Neural progenitor cell (in vitro differentiated cells): ENCODE results near the gene ZNF146. TPM values are rescaled to one million over a fixed set of nuclear protein-coding genes. Genes with fewer than 3 reads are reported as not detected.

Experiments
- DNase-seq: peaks from one replicate; pipeline ENCODE4 v3.0.0-alpha.2; 2016; ENCODE audit warnings: low spot score
- H2AFZ ChIP-seq: fragments of 200-600 bp; sonication (generic); replicated peaks from 2 replicates; pipeline ENCODE4 v1.6.1; 2016; ENCODE audit warnings: antibody characterized with exemption
- H3F3A ChIP-seq: fragments of 200-600 bp; sonication (generic); 2 replicates; pipeline ENCODE4 v1.6.1; 2016; ENCODE audit warnings: antibody characterized with exemption, low read depth
- H3K27ac ChIP-seq: fragments of 200-600 bp; sonication (generic); 2 replicates; pipeline ENCODE4 v1.5.1; 2016; ENCODE audit warnings: mild to moderate bottlenecking
- H3K27me3 ChIP-seq: fragments of 200-600 bp; sonication (generic); 2 replicates; pipeline ENCODE4 v1.6.1; 2016; ENCODE audit warnings: mild to moderate bottlenecking, moderate library complexity
- H3K36me3 ChIP-seq: fragments of 200-600 bp; sonication (generic); 2 replicates; pipeline ENCODE4 v1.5.1; 2016
- H3K4me1 ChIP-seq: fragments of 200-600 bp; sonication (generic); 2 replicates; pipeline ENCODE4 v1.6.1; 2016; ENCODE audit warnings: mixed run types
- H3K4me2 ChIP-seq: fragments of 200-600 bp; sonication (generic); 2 replicates; pipeline ENCODE4 v1.6.1; 2016
- H3K4me3 ChIP-seq: fragments of 200-600 bp; sonication (generic); 2 replicates; pipeline ENCODE4 v1.5.1; 2016
- H3K79me2 ChIP-seq: fragments of 200-600 bp; sonication (generic); 2 replicates; pipeline ENCODE4 v1.6.1; 2016; ENCODE audit warnings: low read depth
- H3K9ac ChIP-seq: fragments of 200-600 bp; sonication (generic); 2 replicates; pipeline ENCODE4 v1.6.1; 2016
- H3K9me3 ChIP-seq: fragments of 200-600 bp; sonication (generic); 2 replicates; pipeline ENCODE4 v1.5.1; 2016; ENCODE audit warnings: low read depth
- H4K20me1 ChIP-seq: fragments of 200-600 bp; sonication (generic); 2 replicates; pipeline ENCODE4 v1.6.1; 2016; ENCODE audit warnings: low read depth
- H3K27ac Mint-ChIP-seq: 3 replicates; pipeline ENCODE4 v1.8.0; 2021; ENCODE audit warnings: mixed read lengths
- H3K27me3 Mint-ChIP-seq: 2 replicates; pipeline ENCODE4 v1.8.0; 2022; ENCODE audit warnings: low read depth, mild to moderate bottlenecking, inconsistent platforms, moderate library complexity, mixed read lengths; ENCODE audit not compliant: insufficient read depth
- H3K36me3 Mint-ChIP-seq: 3 replicates; pipeline ENCODE4 v1.8.0; 2021; ENCODE audit warnings: mixed read lengths
- H3K4me1 Mint-ChIP-seq: 3 replicates; pipeline ENCODE4 v1.8.0; 2021; ENCODE audit warnings: mixed read lengths
- H3K4me3 Mint-ChIP-seq: 3 replicates; pipeline ENCODE4 v1.8.0; 2021; ENCODE audit warnings: mild to moderate bottlenecking, moderate library complexity, mixed read lengths
- H3K9me3 Mint-ChIP-seq: 3 replicates; pipeline ENCODE4 v1.8.0; 2020; ENCODE audit warnings: mixed read lengths
- EZH2 ChIP-seq: fragments of 200-600 bp; sonication (generic); IDR thresholded peaks from 2 replicates; pipeline ENCODE4 v1.6.1; 2017; ENCODE audit warnings: antibody characterized with exemption, mild to moderate bottlenecking, moderate library complexity
- EZH2phosphoT487 ChIP-seq: fragments of 200-600 bp; sonication (generic); IDR thresholded peaks from 2 replicates; pipeline ENCODE4 v1.6.1; 2017; ENCODE audit warnings: antibody characterized with exemption
- total RNA-seq: library from RNA; depleted of rRNA; stranded (reverse); fragments of >200 nt; gene quantifications from 2 replicates; pipeline ENCODE4 v1.2.3, GENCODE V29; 2015; ENCODE audit warnings: low replicate concordance
- TF ChIP-seq, protein P1 (sequence below): fragments of 200-600 bp; sonication (generic); IDR thresholded peaks from 2 replicates; pipeline ENCODE4 v1.5.1; 2017; ENCODE audit warnings: antibody characterized with exemption, mild to moderate bottlenecking

Gene ZNF146
- total RNA-seq, 1 donor from 2014 or later: 282 TPM

DNA sequence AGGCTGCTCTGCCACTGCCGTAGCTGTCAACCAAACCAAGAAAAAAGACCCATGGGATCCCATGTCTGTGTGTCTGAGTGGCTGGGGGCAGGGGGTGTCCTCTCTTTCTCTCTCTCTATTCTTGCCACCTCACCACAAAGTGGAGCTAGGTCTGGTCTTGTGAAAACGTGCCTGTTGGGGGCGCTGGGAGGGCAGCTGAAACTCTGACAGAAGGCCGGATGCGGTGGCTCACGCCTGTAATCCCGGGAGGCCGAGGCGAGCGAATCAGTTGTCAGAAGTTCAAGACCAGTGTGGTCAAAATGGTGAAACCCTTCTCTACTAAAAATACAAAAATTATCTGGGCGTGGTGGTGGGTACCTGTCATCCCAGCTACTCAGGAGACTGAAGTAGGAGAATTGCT lies 29.2 kb downstream of the ZNF146 start:
- DNase-seq: no peak
- no peak overlapping the region for H3K4me2 ChIP-seq
- peaks cover 17% of the 10 kb centered on the region for H3K4me1 ChIP-seq
- no peak for TF ChIP-seq EZH2phosphoT487
- TF ChIP-seq, protein P1, sequence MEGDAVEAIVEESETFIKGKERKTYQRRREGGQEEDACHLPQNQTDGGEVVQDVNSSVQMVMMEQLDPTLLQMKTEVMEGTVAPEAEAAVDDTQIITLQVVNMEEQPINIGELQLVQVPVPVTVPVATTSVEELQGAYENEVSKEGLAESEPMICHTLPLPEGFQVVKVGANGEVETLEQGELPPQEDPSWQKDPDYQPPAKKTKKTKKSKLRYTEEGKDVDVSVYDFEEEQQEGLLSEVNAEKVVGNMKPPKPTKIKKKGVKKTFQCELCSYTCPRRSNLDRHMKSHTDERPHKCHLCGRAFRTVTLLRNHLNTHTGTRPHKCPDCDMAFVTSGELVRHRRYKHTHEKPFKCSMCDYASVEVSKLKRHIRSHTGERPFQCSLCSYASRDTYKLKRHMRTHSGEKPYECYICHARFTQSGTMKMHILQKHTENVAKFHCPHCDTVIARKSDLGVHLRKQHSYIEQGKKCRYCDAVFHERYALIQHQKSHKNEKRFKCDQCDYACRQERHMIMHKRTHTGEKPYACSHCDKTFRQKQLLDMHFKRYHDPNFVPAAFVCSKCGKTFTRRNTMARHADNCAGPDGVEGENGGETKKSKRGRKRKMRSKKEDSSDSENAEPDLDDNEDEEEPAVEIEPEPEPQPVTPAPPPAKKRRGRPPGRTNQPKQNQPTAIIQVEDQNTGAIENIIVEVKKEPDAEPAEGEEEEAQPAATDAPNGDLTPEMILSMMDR: no peak
- TF ChIP-seq EZH2: no peak
- no peaks in the 10 kb centered on the region for H3K79me2 ChIP-seq
- no peak overlapping the region for H3K4me3 Mint-ChIP-seq
- no peaks in the 10 kb centered on the region for H4K20me1 ChIP-seq
- no peak overlapping the region for H3K27ac Mint-ChIP-seq
- H3K9me3 Mint-ChIP-seq: peaks cover 29% of the 10 kb centered on the region
- no peak overlapping the region for H3K4me3 ChIP-seq
- no peaks in the 10 kb centered on the region for H3K27me3 ChIP-seq
- H3K4me1 Mint-ChIP-seq: peaks cover 5% of the 10 kb centered on the region
- peaks cover 41% of the 10 kb centered on the region for H3F3A ChIP-seq
- no peaks in the 10 kb centered on the region for H3K27me3 Mint-ChIP-seq
- H3K9me3 ChIP-seq: no peaks in the 10 kb centered on the region
- H3K27ac ChIP-seq: no peak overlapping the region
- H2AFZ ChIP-seq: no peak overlapping the region
- no peaks in the 10 kb centered on the region for H3K36me3 ChIP-seq
- no peak overlapping the region for H3K9ac ChIP-seq
- peaks cover 32% of the 10 kb centered on the region for H3K36me3 Mint-ChIP-seq

- Histone ChIP-seq H3F3A (peaks cover 29% of the 10 kb centered on the region), H3K27ac (no peak overlapping the region), H3K9ac (no peak overlapping the region), H3K9me3 (no peaks in the 10 kb centered on the region), H2AFZ (peak overlapping the region; percentile 81), H3K4me2 (peak overlapping the region; percentile 77), H3K4me1 (peaks cover 17% of the 10 kb centered on the region), H3K36me3 (no peaks in the 10 kb centered on the region), H3K4me3 (peak overlapping the region; percentile 62), H3K27me3 (no peaks in the 10 kb centered on the region), H4K20me1 (no peaks in the 10 kb centered on the region), H3K79me2 (no peaks in the 10 kb centered on the region)
- peaks cover 22% of the 10 kb centered on the region for H3K36me3 Mint-ChIP-seq
- peak; percentile 87 for DNase-seq
- peaks cover 23% of the 10 kb centered on the region for H3K9me3 Mint-ChIP-seq
- H3K27me3 Mint-ChIP-seq: no peaks in the 10 kb centered on the region
- TF ChIP-seq, protein P1: peak; percentile 54
- TF ChIP-seq EZH2phosphoT487: no peak
- TF ChIP-seq EZH2: peak; percentile 21
- H3K27ac Mint-ChIP-seq: no peak overlapping the region
- peaks cover 5% of the 10 kb centered on the region for H3K4me1 Mint-ChIP-seq
- no peak overlapping the region for H3K4me3 Mint-ChIP-seq
These were observed 30.5 kb downstream of the ZNF146 start for GRCh38 chr19:36245210-36246005.

- H4K20me1 ChIP-seq: no peaks in the 10 kb centered on the region
- no peak overlapping the region for H3K27ac ChIP-seq
- no peaks in the 10 kb centered on the region for H3K27me3 ChIP-seq
- H3K27ac Mint-ChIP-seq: no peak overlapping the region
- peaks cover 27% of the 10 kb centered on the region for H3F3A ChIP-seq
- H3K9me3 Mint-ChIP-seq: peaks cover 23% of the 10 kb centered on the region
- no peak for TF ChIP-seq EZH2phosphoT487
- H3K4me3 Mint-ChIP-seq: no peak overlapping the region
- H2AFZ ChIP-seq: no peak overlapping the region
- peaks cover 5% of the 10 kb centered on the region for H3K4me1 Mint-ChIP-seq
- peak overlapping the region; percentile 62 for H3K4me3 ChIP-seq
- no peaks in the 10 kb centered on the region for H3K79me2 ChIP-seq
- no peaks in the 10 kb centered on the region for H3K36me3 ChIP-seq
- peaks cover 19% of the 10 kb centered on the region for H3K36me3 Mint-ChIP-seq
- peak overlapping the region; percentile 77 for H3K4me2 ChIP-seq
- H3K9me3 ChIP-seq: no peaks in the 10 kb centered on the region
- H3K9ac ChIP-seq: no peak overlapping the region
- no peak for DNase-seq
- peaks cover 17% of the 10 kb centered on the region for H3K4me1 ChIP-seq
- no peaks in the 10 kb centered on the region for H3K27me3 Mint-ChIP-seq
These were observed 31.1 kb downstream of the ZNF146 start for GRCh38 chr19:36246006-36246481.

DNA sequence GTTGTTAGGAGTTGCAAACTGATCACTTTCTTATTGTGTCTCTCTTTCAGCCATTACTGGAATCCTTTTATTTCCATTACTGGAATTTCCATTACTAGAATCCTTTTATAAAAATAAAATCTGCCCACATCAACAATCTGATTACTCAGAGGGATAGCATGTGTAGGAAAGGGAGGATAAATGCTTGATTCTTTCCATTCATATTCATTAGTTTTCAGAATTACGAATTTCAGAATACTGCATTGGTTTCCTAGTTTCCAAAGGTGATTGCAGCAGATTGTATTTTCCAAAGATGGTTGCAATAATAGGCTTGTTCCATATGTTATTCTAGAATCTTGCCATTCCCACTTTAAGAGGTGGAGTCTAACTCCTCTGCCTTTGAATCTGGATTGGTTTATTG lies 37.1 kb downstream of the ZNF146 start:
- Histone ChIP-seq H3K9ac (no peak overlapping the region), H3K4me2 (no peak overlapping the region), H2AFZ (no peak overlapping the region), H3K79me2 (no peaks in the 10 kb centered on the region), H3K9me3 (no peaks in the 10 kb centered on the region), H3F3A (peaks cover 5% of the 10 kb centered on the region), H3K27ac (no peak overlapping the region), H4K20me1 (no peaks in the 10 kb centered on the region), H3K27me3 (no peaks in the 10 kb centered on the region), H3K4me1 (peaks cover 4% of the 10 kb centered on the region), H3K36me3 (no peaks in the 10 kb centered on the region), H3K4me3 (no peak overlapping the region)
- H3K36me3 Mint-ChIP-seq: peaks cover 15% of the 10 kb centered on the region
- no peak for DNase-seq
- TF ChIP-seq, protein P1: no peak
- TF ChIP-seq EZH2phosphoT487 (no peak), EZH2 (no peak)
- H3K27ac Mint-ChIP-seq: no peak overlapping the region
- H3K27me3 Mint-ChIP-seq: peaks cover 4% of the 10 kb centered on the region
- no peaks in the 10 kb centered on the region for H3K4me1 Mint-ChIP-seq
- H3K4me3 Mint-ChIP-seq: no peak overlapping the region
- H3K9me3 Mint-ChIP-seq: peaks cover 42% of the 10 kb centered on the region
